Measurements from ENCODE around the gene ZNF219.

DNA sequence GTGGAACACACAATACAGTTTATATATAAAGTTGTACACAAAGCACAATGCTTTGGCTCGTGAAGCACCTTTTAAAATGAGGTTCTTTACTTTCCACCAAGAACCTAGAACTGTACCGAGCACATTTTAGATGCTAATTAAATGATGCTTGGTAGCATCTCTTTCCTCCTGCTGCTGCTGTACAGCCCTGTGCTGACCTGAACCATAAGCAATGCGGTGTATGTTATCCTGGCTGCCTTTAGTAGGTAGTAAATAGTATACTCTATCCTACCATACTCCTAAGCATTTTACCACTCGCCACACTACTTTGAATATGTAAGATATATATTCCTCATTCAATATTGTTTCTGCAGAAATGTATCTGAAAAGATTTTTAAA, 43.7 kb downstream of the ZNF219 start:
- TF ChIP-seq, protein P1, sequence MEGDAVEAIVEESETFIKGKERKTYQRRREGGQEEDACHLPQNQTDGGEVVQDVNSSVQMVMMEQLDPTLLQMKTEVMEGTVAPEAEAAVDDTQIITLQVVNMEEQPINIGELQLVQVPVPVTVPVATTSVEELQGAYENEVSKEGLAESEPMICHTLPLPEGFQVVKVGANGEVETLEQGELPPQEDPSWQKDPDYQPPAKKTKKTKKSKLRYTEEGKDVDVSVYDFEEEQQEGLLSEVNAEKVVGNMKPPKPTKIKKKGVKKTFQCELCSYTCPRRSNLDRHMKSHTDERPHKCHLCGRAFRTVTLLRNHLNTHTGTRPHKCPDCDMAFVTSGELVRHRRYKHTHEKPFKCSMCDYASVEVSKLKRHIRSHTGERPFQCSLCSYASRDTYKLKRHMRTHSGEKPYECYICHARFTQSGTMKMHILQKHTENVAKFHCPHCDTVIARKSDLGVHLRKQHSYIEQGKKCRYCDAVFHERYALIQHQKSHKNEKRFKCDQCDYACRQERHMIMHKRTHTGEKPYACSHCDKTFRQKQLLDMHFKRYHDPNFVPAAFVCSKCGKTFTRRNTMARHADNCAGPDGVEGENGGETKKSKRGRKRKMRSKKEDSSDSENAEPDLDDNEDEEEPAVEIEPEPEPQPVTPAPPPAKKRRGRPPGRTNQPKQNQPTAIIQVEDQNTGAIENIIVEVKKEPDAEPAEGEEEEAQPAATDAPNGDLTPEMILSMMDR (conservative IDR thresholded peaks at IDR 0.05; ENCODE audit: low read length), result no peak
- no peak for TF ChIP-seq EZH2phosphoT487 (IDR thresholded peaks at IDR 0.05; ENCODE audit: borderline replicate concordance, low read depth, low read length)
